Activated CD8-positive, alpha-beta T cell treated with anti-CD3 and anti-CD28 coated beads for 36 hours (primary cell): Measurements from ENCODE around the gene PML. TPM values are rescaled to one million over a fixed set of nuclear protein-coding genes. Genes with fewer than 3 reads are reported as not detected.
"Not testable (repeated sequence)": the region's sequence is repeated elsewhere in the genome, so short reads cannot be mapped to it uniquely, and the experiment has no call there.

Source experiments
- ATAC-seq: fragments of 200-7000 bp; cut with Tn5 transposase; one replicate; pipeline ENCODE4 v1.10.0; 2021; ENCODE audit warnings: mild to moderate bottlenecking, moderate library complexity
- CTCF ChIA-PET: fragments of 350-600 bp; sonication (Branson Sonifier 250); formaldehyde crosslinking; loops from one replicate; lab custom pipeline; 2021; ENCODE audit warnings: antibody characterized with exemption; lab: Charles Lee
- POLR2A ChIA-PET: fragments of 350-600 bp; sonication (Branson Sonifier 250); formaldehyde crosslinking; loops from one replicate; lab custom pipeline; 2021; ENCODE audit warnings: antibody characterized with exemption; lab: Charles Lee
- DNase-seq: peaks from one replicate; pipeline ENCODE4 v3.0.0-alpha.2; 2020
- H3K27ac Mint-ChIP-seq: one replicate; pipeline ENCODE4 v1.8.0; 2021; ENCODE audit warnings: mild to moderate bottlenecking, mixed read lengths
- H3K27me3 Mint-ChIP-seq: one replicate; pipeline ENCODE4 v1.8.0; 2021; ENCODE audit warnings: mixed read lengths
- H3K36me3 Mint-ChIP-seq: one replicate; pipeline ENCODE4 v1.8.0; 2021; ENCODE audit warnings: low read depth, mixed read lengths
- H3K4me1 Mint-ChIP-seq: one replicate; pipeline ENCODE4 v1.8.0; 2021; ENCODE audit warnings: low read depth, mixed read lengths
- H3K4me3 Mint-ChIP-seq: one replicate; pipeline ENCODE4 v1.8.0; 2021; ENCODE audit warnings: mild to moderate bottlenecking, moderate library complexity, mixed read lengths
- H3K9me3 Mint-ChIP-seq: one replicate; pipeline ENCODE4 v1.8.0; 2021; ENCODE audit warnings: mixed read lengths
- CTCF ChIP-seq: fragments of 200-600 bp; IDR thresholded peaks from one replicate; pipeline ENCODE4 v1.8.0; 2022; ENCODE audit warnings: antibody characterized with exemption, mild to moderate bottlenecking
- intact Hi-C: fragments of 100-400 bp; cut with micrococcal nuclease; formaldehyde crosslinking; loops from one replicate; pipeline ENCODE4 v1.10.0; 2022
- total RNA-seq, 2 experiments: library from RNA; stranded (reverse); gene quantifications; one replicate each; pipeline ENCODE4 v1.2.3, GENCODE V29; 2021

PML gene
- total RNA-seq, 2 experiments from 2014 or later, result 48.8 to 49.6 TPM

- H3K27ac Mint-ChIP-seq, result no peak overlapping the region
- no peaks in the 10 kb centered on the region for H3K9me3 Mint-ChIP-seq
- no peak overlapping the region for H3K4me3 Mint-ChIP-seq
- TF ChIP-seq CTCF, result no peak
- H3K36me3 Mint-ChIP-seq, result no peaks in the 10 kb centered on the region
- no peaks in the 10 kb centered on the region for H3K27me3 Mint-ChIP-seq
- intact Hi-C loops, result no loop called here
- DNase-seq, result no peak
- POLR2A ChIA-PET, result interaction anchor here (0.6 to 1.2 kb wide), 2 partner anchors 16 to 59 kb away, joined by 3 to 4 read pairs; no protein-coding TSS in a partner anchor
- no peak for ATAC-seq
- peaks cover 20% of the 10 kb centered on the region for H3K4me1 Mint-ChIP-seq
- CTCF ChIA-PET, result interaction anchor here (1.2 to 2.7 kb wide), 4 partner anchors 16 to 97 kb away, joined by 3 to 11 read pairs (median 4); no protein-coding TSS in a partner anchor
Measured at GRCh38 chr15:73957276-73957675, 37.2 kb upstream of the PML start.

GRCh38 chr15:73957785-73958184 lies 36.7 kb upstream of the PML start:
- no peak for ATAC-seq

GRCh38 chr15:73959012-73959581 lies 35.4 kb upstream of the PML start:
- peak; percentile 12 for TF ChIP-seq CTCF
- no peaks in the 10 kb centered on the region for H3K9me3 Mint-ChIP-seq
- H3K4me3 Mint-ChIP-seq, result no peak overlapping the region
- H3K4me1 Mint-ChIP-seq, result peaks cover 22% of the 10 kb centered on the region
- POLR2A ChIA-PET, result no interaction called here
- peak; percentile 95 for ATAC-seq
- CTCF ChIA-PET, result interaction anchor here (0.6 to 3.8 kb wide), 7 partner anchors 8 to 62 kb away, joined by 3 to 38 read pairs (median 5); no protein-coding TSS in a partner anchor
- intact Hi-C loops, result no loop called here
- no peaks in the 10 kb centered on the region for H3K36me3 Mint-ChIP-seq
- H3K27me3 Mint-ChIP-seq, result no peaks in the 10 kb centered on the region
- peak; percentile 48 for DNase-seq
- no peak overlapping the region for H3K27ac Mint-ChIP-seq

More at GRCh38 chr15:73957785-73958184, 36.7 kb upstream of the PML start:
- no peak for DNase-seq
- POLR2A ChIA-PET, result interaction anchor here (0.6 to 1.2 kb wide), 2 partner anchors 15 to 37 kb away, joined by 3 to 4 read pairs; partner anchors contain the start of gene PML
- H3K36me3 Mint-ChIP-seq, result no peaks in the 10 kb centered on the region
- no peaks in the 10 kb centered on the region for H3K27me3 Mint-ChIP-seq
- CTCF ChIA-PET, result interaction anchor here (1.2 to 2.7 kb wide), 5 partner anchors 15 to 97 kb away, joined by 3 to 11 read pairs (median 5); no protein-coding TSS in a partner anchor
- intact Hi-C loops, result no loop called here
- no peaks in the 10 kb centered on the region for H3K9me3 Mint-ChIP-seq
- no peak for TF ChIP-seq CTCF
- H3K4me1 Mint-ChIP-seq, result peaks cover 20% of the 10 kb centered on the region
- no peak overlapping the region for H3K27ac Mint-ChIP-seq
- no peak overlapping the region for H3K4me3 Mint-ChIP-seq

GRCh38 chr15:73959801-73960200 lies 34.7 kb upstream of the PML start:
- POLR2A ChIA-PET, result interaction anchor here (1.3 kb wide), 1 partner anchor 10 kb away, joined by 3 read pairs; no protein-coding TSS in a partner anchor
- ATAC-seq, result no peak
- TF ChIP-seq CTCF, result no peak
- CTCF ChIA-PET, result interaction anchor here (1.3 to 3.8 kb wide), 7 partner anchors 9 to 63 kb away, joined by 4 to 38 read pairs (median 5); no protein-coding TSS in a partner anchor
- peaks cover 26% of the 10 kb centered on the region for H3K4me1 Mint-ChIP-seq
- intact Hi-C loops, result no loop called here
- no peaks in the 10 kb centered on the region for H3K9me3 Mint-ChIP-seq
- no peak overlapping the region for H3K4me3 Mint-ChIP-seq
- no peaks in the 10 kb centered on the region for H3K27me3 Mint-ChIP-seq
- DNase-seq, result no peak
- H3K36me3 Mint-ChIP-seq, result no peaks in the 10 kb centered on the region
- H3K27ac Mint-ChIP-seq, result no peak overlapping the region

GRCh38 chr15:73960472-73961070 lies 33.9 kb upstream of the PML start:
- H3K4me3 Mint-ChIP-seq, H3K27me3 Mint-ChIP-seq, ATAC-seq, H3K27ac Mint-ChIP-seq, H3K9me3 Mint-ChIP-seq, H3K36me3 Mint-ChIP-seq, DNase-seq, intact Hi-C loops: not testable (repeated sequence)
- ChIA-PET CTCF (interaction anchor here (1.3 to 3.8 kb wide), 5 partner anchors 9 to 52 kb away, joined by 3 to 38 read pairs (median 4); no protein-coding TSS in a partner anchor), POLR2A (interaction anchor here (1.3 kb wide), 1 partner anchor 9 kb away, joined by 3 read pairs; no protein-coding TSS in a partner anchor)
- H3K4me1 Mint-ChIP-seq, result peaks cover 33% of the 10 kb centered on the region
